Liver (tissue), 9 donors: ENCODE results near the gene GALNT14. TPM values are rescaled to one million over a fixed set of nuclear protein-coding genes. Genes with fewer than 3 reads are reported as not detected.

Source experiments
- DNase-seq: peaks from one replicate; pipeline ENCODE4 v3.0.0-alpha.2; 2017; ENCODE audit warnings: low spot score
- H3K27ac ChIP-seq, 2 donors: one replicate each; pipeline ENCODE4 v1.7.0; 2013; ENCODE audit warnings: inconsistent platforms in 2 of 2, low read length in 2 of 2, control low read depth in 1 of 2, low read depth in 1 of 2, mild to moderate bottlenecking in 1 of 2
- H3K27me3 ChIP-seq, 4 donors: one replicate each; pipeline versions ENCODE4 v1.6.1 to v1.7.0; 2013; ENCODE audit warnings: low read length in 3 of 4, inconsistent platforms in 1 of 4, mild to moderate bottlenecking in 1 of 4, moderate library complexity in 1 of 4; ENCODE audit not compliant: control insufficient read depth in 4 of 4, insufficient read depth in 4 of 4
- H3K36me3 ChIP-seq, 4 donors: one replicate each; pipeline versions ENCODE4 v1.6.1 to v1.7.0; 2013; ENCODE audit warnings: low read length in 3 of 4, mild to moderate bottlenecking in 3 of 4, low read depth in 1 of 4, moderate library complexity in 1 of 4; ENCODE audit not compliant: control insufficient read depth in 4 of 4, insufficient read depth in 3 of 4
- H3K4me1 ChIP-seq, 4 donors: one replicate each; pipeline versions ENCODE4 v1.6.1 to v1.7.0; 2013; ENCODE audit warnings: low read length in 3 of 4, mild to moderate bottlenecking in 3 of 4, moderate library complexity in 1 of 4; ENCODE audit not compliant: control insufficient read depth in 4 of 4, insufficient read depth in 4 of 4
- H3K4me3 ChIP-seq, 3 donors: one replicate each; pipeline versions ENCODE4 v1.6.1 to v1.7.0; 2013; ENCODE audit warnings: low read length in 3 of 3, control low read depth in 1 of 3, low read depth in 1 of 3, mild to moderate bottlenecking in 1 of 3
- H3K9ac ChIP-seq, 2 donors: one replicate each; pipeline ENCODE4 v1.7.0; 2013; ENCODE audit warnings: low read length in 2 of 2, mild to moderate bottlenecking in 2 of 2, moderate library complexity in 2 of 2, control low read depth in 1 of 2, low read depth in 1 of 2
- H3K9me3 ChIP-seq, 4 donors: one replicate each; pipeline versions ENCODE4 v1.6.1 to v1.7.0; 2013; ENCODE audit warnings: low read length in 3 of 4; ENCODE audit not compliant: control insufficient read depth in 4 of 4
- CTCF ChIP-seq: fragments of 150-350 bp; IDR thresholded peaks from 2 replicates; pipeline ENCODE4 v1.5.1; 2017; ENCODE audit warnings: improper control_type of control experiment, low read depth, low read length; ENCODE audit not compliant: missing input control
- EGR1 ChIP-seq, 2 donors: IDR thresholded peaks; 2 replicates each; pipeline ENCODE4 v1.6.1; 2016 to 2018; ENCODE audit warnings: antibody characterized with exemption in 2 of 2, low read depth in 2 of 2
- FOXA1 ChIP-seq: IDR thresholded peaks from 2 replicates; pipeline ENCODE4 v1.6.1; 2016; ENCODE audit warnings: antibody characterized with exemption
- FOXA2 ChIP-seq: IDR thresholded peaks from 2 replicates; pipeline ENCODE4 v1.6.1; 2016; ENCODE audit warnings: antibody characterized with exemption
- GABPA ChIP-seq, 2 donors: IDR thresholded peaks in 1 of 2; conservative IDR thresholded peaks in 1 of 2; 2 replicates each; pipeline ENCODE4 v1.6.1; 2016; ENCODE audit warnings: antibody characterized with exemption in 2 of 2, mild to moderate bottlenecking in 1 of 2, moderate library complexity in 1 of 2
- HNF4G ChIP-seq: IDR thresholded peaks from 2 replicates; pipeline ENCODE4 v1.6.1; 2016; ENCODE audit warnings: antibody characterized with exemption
- JUND ChIP-seq, 2 donors: IDR thresholded peaks; 2 replicates each; pipeline ENCODE4 v1.6.1; 2016; ENCODE audit warnings: antibody characterized with exemption in 2 of 2
- MAX ChIP-seq: IDR thresholded peaks from 2 replicates; pipeline ENCODE4 v1.6.1; 2016; ENCODE audit warnings: antibody characterized with exemption
- NR2F2 ChIP-seq: IDR thresholded peaks from 2 replicates; pipeline ENCODE4 v1.6.1; 2016; ENCODE audit warnings: antibody characterized with exemption
- REST ChIP-seq: IDR thresholded peaks from 2 replicates; pipeline ENCODE4 v1.6.1; 2016; ENCODE audit warnings: antibody characterized with exemption, mild to moderate bottlenecking
- SP1 ChIP-seq: IDR thresholded peaks from 2 replicates; pipeline ENCODE4 v1.6.1; 2018; ENCODE audit warnings: antibody characterized with exemption, mild to moderate bottlenecking
- TAF1 ChIP-seq: conservative IDR thresholded peaks from 2 replicates; pipeline ENCODE4 v1.6.1; 2016; ENCODE audit warnings: antibody characterized with exemption, mild to moderate bottlenecking
- YY1 ChIP-seq: IDR thresholded peaks from 2 replicates; pipeline ENCODE4 v1.6.1; 2016; ENCODE audit warnings: antibody characterized with exemption, mild to moderate bottlenecking
- WGBS: extraction: QIAGEN DNeasy Blood & Tissue Kit; methylation state at CpG from one replicate; pipeline ENCODE4 v1.1.7; 2013; 5-methylcytosine and 5-hydroxymethylcytosine counted together
- polyA plus RNA-seq, 2 donors: library from polyadenylated mRNA; stranded (reverse) in 1 of 2; unstranded in 1 of 2; fragments of 200-250 nt in 1 of 2; fragments of >200 nt in 1 of 2; fragmentation: Nextera tagmentation in 1 of 2; extraction: Ambion mirVana in 1 of 2; gene quantifications; one replicate each; pipeline versions ENCODE4 v1.2.1 to v1.2.3, GENCODE V29; 2013 to 2015
- total RNA-seq, 2 donors: library from RNA; depleted of rRNA; stranded (reverse); fragments of >200 nt; gene quantifications; one replicate each; pipeline ENCODE4 v1.2.3, GENCODE V29; 2014
- TF ChIP-seq, protein P1 (sequence below): IDR thresholded peaks from 2 replicates; pipeline ENCODE4 v1.6.1; 2016; ENCODE audit warnings: antibody characterized with exemption
- TF ChIP-seq, protein P2 (sequence below): IDR thresholded peaks from 2 replicates; pipeline ENCODE4 v1.6.1; 2016; ENCODE audit warnings: antibody characterized with exemption
- donor health status: healthy.
- donor health status: healthy.
- donor health status: healthy.
- donor health status: healthy.
- donor health status: healthy.

The GALNT14 gene
- total and polyA plus RNA-seq, 4 donors, result 0.86 to 2.0 (median 1.5) TPM

DNA sequence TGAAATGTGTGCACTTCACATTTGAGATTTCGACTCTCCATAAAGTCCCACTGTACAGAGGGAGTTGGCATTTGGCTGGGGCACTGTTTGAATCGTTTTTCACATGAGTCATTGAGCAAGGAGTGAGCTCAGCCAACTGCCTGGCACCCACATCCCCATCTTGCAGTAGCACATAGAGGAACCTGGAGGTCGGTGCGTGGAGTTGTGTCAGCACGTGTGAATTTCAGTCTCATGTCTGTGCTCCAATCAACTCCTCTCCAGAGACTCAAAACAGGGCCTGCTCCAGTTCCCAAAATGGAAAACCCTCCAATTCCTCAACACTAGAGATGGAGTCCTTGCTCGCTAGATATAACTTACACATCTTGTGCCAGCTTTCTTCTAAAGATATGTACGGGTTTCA is 204.2 kb downstream of the GALNT14 start:
- TF ChIP-seq SP1, result no peak
- TF ChIP-seq FOXA1, result no peak
- no peak for TF ChIP-seq GABPA (IDR thresholded peaks at IDR 0.05 in 1 of 2, conservative IDR thresholded peaks at IDR 0.05 in 1 of 2)
- TF ChIP-seq, protein P1, sequence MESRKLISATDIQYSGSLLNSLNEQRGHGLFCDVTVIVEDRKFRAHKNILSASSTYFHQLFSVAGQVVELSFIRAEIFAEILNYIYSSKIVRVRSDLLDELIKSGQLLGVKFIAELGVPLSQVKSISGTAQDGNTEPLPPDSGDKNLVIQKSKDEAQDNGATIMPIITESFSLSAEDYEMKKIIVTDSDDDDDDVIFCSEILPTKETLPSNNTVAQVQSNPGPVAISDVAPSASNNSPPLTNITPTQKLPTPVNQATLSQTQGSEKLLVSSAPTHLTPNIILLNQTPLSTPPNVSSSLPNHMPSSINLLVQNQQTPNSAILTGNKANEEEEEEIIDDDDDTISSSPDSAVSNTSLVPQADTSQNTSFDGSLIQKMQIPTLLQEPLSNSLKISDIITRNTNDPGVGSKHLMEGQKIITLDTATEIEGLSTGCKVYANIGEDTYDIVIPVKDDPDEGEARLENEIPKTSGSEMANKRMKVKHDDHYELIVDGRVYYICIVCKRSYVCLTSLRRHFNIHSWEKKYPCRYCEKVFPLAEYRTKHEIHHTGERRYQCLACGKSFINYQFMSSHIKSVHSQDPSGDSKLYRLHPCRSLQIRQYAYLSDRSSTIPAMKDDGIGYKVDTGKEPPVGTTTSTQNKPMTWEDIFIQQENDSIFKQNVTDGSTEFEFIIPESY, result no peak
- Histone ChIP-seq H3K9ac (no peak overlapping the region), H3K9me3 (no peaks in the 10 kb centered on the region), H3K27me3 (no peaks in the 10 kb centered on the region), H3K4me3 (no peak overlapping the region), H3K4me1 (no peaks in the 10 kb centered on the region), H3K27ac (no peak overlapping the region), H3K36me3 (no peaks in the 10 kb centered on the region)
- DNase-seq, result no peak
- 82% methylated on average over 7 of the region's 7 CpGs for WGBS

DNA sequence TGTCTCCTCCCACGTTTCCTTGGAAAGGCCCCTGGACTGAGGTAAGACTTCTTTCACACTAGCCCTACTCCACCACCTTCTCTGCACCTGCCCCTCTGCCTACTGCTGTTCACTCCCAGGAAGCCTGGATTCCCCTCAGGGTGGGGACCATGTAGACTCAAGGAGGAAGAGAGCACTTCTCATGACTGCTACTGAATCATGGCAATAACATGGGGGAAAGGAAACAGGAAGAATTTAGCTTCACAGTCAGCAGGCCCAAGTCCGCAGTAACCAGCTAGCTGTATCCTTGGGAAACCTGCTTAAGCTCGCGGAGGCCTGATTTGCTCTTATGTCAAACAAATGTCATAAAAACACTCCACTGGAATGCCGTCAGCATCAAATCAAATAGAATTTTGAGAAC is 204.7 kb downstream of the GALNT14 start:
- 76% methylated on average over 5 of the region's 5 CpGs for WGBS
- H3K27ac ChIP-seq, result no peak overlapping the region
- H3K4me3 ChIP-seq, result no peak overlapping the region
- DNase-seq, result no peak
- TF ChIP-seq NR2F2 (no peak), HNF4G (no peak), CTCF (no peak), REST (no peak), GABPA (IDR thresholded peaks at IDR 0.05 in 1 of 2, conservative IDR thresholded peaks at IDR 0.05 in 1 of 2) (no peak), FOXA2 (no peak), MAX (no peak)
- H3K9me3 ChIP-seq, result no peaks in the 10 kb centered on the region
- H3K36me3 ChIP-seq, result no peaks in the 10 kb centered on the region
- H3K9ac ChIP-seq, result no peak overlapping the region
- H3K27me3 ChIP-seq, result no peaks in the 10 kb centered on the region
- H3K4me1 ChIP-seq, result no peaks in the 10 kb centered on the region

DNA sequence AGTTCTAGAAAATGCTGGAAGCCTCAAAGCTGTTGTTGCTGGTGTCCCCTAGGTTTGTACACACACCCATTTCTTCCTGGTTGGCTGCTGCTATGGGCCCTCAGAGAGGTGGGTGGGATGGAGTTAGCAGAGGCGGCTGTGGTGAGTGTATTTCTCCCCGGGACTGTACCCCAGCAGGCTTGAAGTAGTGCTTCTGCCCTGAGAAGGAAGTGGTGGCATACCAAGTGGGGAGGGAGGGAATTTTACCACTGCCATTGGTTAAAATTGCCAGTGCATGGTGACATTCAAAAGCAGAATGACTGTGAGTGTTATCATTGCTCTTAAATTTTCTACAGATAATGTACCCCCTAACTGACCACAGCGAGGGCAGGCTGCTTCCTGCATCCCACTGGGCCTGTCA is 205.4 kb downstream of the GALNT14 start:
- Histone ChIP-seq H3K4me1 (no peaks in the 10 kb centered on the region), H3K27ac (no peak overlapping the region), H3K9me3 (no peaks in the 10 kb centered on the region), H3K4me3 (no peak overlapping the region), H3K36me3 (no peaks in the 10 kb centered on the region), H3K9ac (no peak overlapping the region), H3K27me3 (no peaks in the 10 kb centered on the region)
- 80% methylated on average over 3 of the region's 3 CpGs for WGBS
- DNase-seq, result no peak
- TF ChIP-seq MAX (no peak), EGR1 (IDR thresholded peaks at IDR 0.05; ENCODE audit: low read depth in 2 of 2) (no peak), YY1 (no peak), GABPA (IDR thresholded peaks at IDR 0.05 in 1 of 2, conservative IDR thresholded peaks at IDR 0.05 in 1 of 2) (no peak), JUND (IDR thresholded peaks at IDR 0.05) (no peak), NR2F2 (no peak), FOXA2 (no peak), TAF1 (no peak), FOXA1 (no peak), SP1 (no peak)
- TF ChIP-seq, protein P2, sequence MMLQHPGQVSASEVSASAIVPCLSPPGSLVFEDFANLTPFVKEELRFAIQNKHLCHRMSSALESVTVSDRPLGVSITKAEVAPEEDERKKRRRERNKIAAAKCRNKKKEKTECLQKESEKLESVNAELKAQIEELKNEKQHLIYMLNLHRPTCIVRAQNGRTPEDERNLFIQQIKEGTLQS, result no peak
